GM19397 (cell line): ENCODE measurements around the gene CNTFR.
"Not testable (repeated sequence)": the region's sequence is repeated elsewhere in the genome, so short reads cannot be mapped to it uniquely, and the experiment has no call there.

ENCODE experiments used
- ATAC-seq: cut with Tn5 transposase; IDR thresholded peaks from one replicate; pipeline ENCODE4 v1.9.1; 2021; ENCODE audit warnings: mild to moderate bottlenecking, moderate library complexity; ENCODE audit not compliant: unreplicated experiment

CNTFR gene

DNA sequence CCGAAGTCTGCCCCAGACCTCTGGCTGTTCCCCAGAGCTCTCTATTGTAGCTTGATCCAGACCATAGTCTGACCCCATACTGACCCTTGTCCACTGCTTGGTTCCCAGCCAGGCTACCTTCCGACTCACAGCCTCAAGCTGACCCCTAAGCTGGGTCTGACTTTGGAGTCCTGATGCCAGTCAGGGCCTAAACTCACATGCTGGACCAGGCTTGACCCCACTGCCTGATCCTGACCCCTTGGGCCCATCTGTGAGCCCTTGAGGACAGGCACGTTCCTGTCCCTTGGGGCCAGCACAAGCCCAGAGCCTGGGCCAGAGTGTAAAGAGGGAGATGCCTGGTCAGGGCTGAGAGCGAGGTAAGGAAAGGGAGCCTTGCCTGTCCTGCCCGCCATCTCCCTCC, 34.0 kb downstream of the CNTFR start:
- no peak for ATAC-seq

- ATAC-seq, result no peak
These were observed 34.5 kb downstream of the CNTFR start for GRCh38 chr9:34555002-34555348.

DNA sequence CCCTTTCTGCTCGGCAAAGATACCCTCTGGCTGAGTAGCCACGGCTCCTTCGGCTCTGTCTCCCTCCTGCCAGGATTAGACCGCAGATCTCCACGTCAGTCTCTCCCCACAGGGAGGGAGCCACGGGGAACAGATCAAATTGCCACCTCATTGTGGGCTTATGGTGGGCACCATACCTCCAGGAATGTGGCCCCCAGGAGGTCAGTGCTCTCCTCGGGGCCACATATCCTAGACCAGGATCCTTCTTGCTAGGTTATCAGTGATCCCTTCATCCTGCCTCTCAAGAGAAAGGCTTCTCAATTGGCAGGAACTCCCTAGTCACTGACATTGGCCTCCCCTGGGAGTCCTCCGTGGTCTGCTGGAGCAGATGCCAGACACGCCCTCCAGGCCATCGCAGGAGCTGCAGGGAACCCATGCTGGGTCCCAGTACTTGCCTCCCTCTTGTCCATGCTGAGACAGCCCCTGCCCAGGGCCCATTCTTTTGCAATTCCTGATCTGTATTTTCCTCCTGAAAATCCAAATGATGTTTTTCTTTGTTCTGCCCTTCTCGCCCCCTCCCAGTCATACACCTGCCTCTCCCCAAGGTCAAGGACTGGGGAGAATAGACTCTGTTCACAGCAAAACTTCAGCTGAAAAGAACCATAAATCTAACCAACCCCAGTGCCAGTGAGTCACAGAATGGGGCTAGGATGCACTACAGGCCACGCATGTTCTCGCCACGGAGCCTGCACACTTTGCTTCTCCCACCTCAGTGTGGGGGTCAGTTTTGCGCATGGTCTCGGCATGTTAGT, 35.1 kb downstream of the CNTFR start:
- no peak for ATAC-seq

DNA sequence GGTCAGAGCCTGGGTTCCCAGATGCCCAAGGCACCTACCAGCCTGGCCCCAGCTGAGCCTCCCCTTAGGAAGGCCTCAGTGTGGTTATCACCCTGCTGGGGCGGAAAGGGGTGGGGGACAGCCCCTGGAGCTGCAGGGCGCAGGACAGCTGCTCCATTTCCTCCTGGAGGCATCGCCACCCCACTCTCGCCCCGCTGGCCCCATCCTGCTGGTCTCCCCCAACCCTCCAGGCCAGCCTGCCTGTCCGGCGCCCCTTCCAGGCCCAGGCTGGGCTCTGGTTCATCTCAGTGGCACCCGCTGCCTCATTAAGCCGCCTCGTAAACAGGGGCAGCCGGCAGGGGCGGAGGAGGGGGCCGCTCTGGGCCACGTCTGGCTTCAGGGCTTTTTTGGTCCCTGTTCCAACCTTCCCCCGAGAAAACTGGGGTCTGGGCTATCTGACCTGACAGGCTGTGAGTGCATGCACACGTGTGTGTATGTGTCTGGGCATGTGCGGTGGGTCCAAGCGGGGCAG, 36.0 kb downstream of the CNTFR start:
- no peak for ATAC-seq

DNA sequence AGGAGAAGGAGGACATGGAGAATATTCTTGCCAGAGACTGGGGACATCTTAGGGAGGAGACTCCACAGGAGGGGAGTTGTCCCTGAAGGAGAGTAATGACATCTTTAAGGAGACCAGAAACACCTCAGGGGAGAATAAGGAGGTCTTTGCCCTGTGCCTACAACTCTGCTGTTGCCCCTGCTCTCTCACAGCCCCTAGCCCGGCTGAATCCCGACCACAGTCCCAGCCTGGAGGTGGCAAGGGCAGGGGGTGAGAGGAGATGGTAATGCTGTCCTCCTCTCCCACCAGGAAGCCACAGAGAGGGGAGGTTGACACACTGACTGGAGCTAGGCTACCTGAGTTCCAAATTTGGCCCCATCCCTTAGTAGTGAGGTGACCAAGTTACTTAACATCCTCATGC, 36.5 kb downstream of the CNTFR start:
- no peak for ATAC-seq

DNA sequence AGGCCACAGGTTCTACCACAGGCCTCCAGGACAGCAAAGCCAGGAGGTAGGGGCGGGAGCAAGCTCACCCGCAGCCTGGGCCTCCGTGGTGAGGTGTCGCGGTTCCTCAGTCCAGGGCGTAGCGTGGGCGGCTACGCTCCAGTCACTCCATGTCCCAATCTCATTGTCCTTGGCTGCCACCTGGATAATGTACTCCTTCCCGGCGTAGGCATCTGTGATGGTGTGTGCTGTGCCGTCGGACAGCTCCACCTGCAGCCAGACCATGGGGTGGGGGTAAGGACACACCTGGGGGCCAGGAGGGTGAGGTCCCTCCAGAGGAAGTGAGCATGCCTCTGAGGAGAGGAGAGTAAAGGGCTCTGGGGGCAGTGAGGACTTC, 36.9 kb downstream of the CNTFR start:
- ATAC-seq, result no peak

- no peak for ATAC-seq
These were observed 37.5 kb downstream of the CNTFR start for GRCh38 chr9:34551751-34552605.

DNA sequence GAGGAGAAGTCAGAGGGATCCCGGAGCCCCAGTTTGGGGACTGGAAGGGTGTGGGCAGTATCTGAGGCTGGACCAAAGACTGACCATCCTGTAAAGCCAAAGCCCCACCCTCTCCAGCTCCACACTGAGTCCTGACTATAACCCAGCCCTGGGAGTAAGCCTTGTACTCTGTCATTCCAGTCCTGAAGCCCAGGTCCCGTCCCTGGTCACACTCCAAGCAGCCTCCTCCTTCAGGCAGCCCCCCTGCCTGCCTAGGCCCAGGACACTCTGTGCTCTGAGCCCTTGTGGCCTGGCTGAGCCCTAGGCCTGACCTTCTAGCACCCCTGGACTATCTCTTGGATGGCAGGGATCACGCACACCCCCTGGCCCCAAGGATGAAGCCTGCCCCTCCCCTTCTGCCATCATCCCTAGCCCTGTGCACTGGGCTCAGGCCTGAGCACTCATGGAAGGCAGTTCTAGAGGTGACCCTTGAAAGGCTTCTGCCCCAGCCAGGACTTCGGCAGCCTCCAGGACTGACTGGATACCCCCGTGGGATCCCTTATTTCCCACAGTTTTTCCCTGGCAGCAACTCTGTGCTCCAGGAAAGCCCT, 38.7 kb downstream of the CNTFR start:
- no peak for ATAC-seq

GRCh38 chr9:34550016-34550680, 39.4 kb downstream of the CNTFR start:
- ATAC-seq, result no peak

DNA sequence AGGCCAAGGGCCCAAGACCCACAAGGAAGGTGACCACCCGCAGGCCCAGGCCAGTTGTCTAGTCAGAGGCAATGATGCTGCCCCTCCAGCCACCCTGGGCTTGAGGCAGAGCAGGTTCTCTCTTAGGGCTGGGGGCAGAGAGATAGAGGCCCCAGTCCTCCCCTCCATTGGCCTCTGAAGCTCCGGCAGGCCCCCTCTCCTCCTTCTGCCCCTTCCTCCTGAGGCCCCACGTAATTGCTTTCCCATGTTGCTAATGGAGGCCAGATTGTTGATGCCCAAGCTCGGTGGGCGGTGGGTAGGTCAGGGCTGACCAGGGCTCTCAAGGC, 40.2 kb downstream of the CNTFR start:
- no peak for ATAC-seq

- ATAC-seq, result no peak
These were observed 41.4 kb downstream of the CNTFR start for GRCh38 chr9:34547960-34548611.

GRCh38 chr9:34546834-34547827, 42.4 kb downstream of the CNTFR start:
- ATAC-seq, result no peak

GRCh38 chr9:34546102-34546833, 43.3 kb downstream of the CNTFR start:
- no peak for ATAC-seq

DNA sequence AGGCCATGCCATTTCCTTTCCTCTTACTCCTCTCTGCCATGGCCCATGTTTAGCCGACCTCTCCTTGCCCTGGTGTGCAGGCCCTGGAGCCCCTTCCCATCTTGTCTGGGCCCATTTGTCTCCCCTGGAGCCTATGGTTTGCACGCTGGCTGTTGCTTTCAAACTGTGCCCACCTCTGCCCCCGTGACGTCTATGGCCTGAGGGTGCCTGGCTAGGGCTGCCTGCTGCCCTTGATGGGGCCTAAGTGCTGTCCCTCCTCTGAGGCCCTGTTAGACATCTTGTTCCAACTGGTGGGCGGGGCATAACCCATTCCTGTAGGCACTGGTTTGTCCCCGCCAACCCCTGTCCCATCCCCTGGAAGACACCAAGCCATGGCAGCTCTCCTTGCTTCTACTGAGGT, 44.0 kb downstream of the CNTFR start:
- no peak for ATAC-seq

DNA sequence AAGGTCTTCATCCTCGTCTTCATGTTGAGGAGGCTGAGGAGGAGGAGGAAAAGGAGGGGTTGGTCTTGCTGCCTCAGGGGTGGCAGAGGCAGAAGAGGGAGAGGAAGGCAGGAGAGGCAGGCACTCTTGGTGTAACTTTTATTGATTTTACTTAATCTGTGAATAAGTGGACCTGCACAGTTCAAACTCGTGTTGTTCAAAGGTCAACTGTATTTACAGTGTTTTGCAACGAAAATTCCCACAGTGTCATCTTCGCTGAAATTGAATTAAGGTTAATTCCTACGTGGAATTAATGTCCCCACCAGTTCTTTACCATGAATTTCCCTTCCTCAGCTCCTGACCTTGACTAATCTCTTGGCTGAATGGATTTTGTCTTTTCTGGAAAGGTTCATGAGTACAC, 45.5 kb downstream of the CNTFR start:
- no peak for ATAC-seq

- no peak for ATAC-seq
These were observed 48.0 kb downstream of the CNTFR start for GRCh38 chr9:34541540-34541939.

DNA sequence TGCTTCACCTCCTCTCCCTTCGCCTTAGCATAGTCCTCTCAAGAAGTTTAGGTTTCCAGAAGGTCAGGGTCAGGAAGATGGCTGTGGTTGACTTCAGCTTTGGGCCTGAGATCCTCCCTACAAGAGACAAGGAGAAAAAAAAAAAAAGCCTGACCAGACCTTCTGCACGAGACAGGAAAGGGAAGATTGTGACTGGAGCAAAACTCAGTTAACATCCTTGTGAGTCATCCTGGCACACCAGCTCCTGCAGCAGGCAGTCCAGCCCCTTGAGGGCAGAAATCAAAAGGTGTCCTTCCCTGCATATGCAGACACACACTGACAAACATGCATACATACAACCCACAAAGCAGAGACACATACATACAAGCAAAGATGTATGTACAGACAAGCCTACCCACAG, 48.7 kb downstream of the CNTFR start:
- ATAC-seq, result no peak

DNA sequence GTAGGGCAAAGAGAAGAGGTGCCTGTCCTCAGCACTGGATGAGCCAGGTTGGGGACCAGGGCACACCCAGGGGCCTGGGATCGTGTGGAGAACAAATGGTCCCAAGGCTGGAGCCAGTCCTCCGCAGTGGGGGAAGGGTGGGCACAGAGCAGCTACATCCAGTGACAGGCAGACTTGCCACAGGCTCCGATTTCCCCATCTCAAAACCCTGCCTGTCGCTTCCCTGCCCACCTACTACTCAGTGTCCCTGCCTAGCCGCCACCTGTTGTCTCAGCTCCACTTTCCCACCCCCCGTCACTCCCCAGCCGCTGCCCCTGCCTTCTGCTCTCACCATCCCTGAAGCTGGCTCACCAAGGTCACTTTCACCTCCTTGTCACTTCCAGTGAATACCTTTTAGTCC, 52.8 kb downstream of the CNTFR start:
- ATAC-seq, result no peak

DNA sequence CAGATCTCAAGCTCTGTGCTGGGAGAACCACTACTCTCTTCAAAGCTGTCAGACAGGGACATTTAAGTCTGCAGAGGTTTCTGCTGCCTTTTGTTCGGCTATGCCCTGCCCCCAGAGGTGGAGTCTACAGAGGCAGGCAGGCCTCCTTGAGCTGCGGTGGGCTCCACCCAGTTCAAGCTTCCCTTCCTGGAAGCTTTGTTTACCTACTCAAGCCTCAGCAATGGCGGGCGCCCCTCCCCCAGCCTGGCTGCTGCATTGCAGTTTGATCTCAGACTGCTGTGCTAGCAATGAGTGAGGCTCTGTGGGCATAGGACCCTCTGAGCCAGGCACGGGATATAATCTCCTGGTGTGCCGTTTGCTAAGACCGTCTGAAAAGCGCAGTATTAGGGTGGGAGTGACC, 57.5 kb downstream of the CNTFR start:
- not testable (repeated sequence) for ATAC-seq
